C4-2B (cell line): Measurements from ENCODE around the gene ARL15.
"Not testable (repeated sequence)": the region's sequence is repeated elsewhere in the genome, so short reads cannot be mapped to it uniquely, and the experiment has no call there.

ENCODE experiments used
- H3K27ac ChIP-seq: fragments of 450-650 bp; 2 replicates; pipeline ENCODE4 v1.5.1; 2017
- CTCF ChIP-seq: fragments of 450-650 bp; conservative IDR thresholded peaks from 2 replicates; pipeline ENCODE4 v1.5.1; 2017; ENCODE audit warnings: mild to moderate bottlenecking
- ZFX ChIP-seq: fragments of 450-650 bp; IDR thresholded peaks from 2 replicates; pipeline ENCODE4 v1.6.1; 2017

ARL15 gene

GRCh38 chr5:54310433-54311175 is at the start of gene ARL15:
TSS of gene ARL15 (minus strand) at chr5:54310573.
- peak within 1 kb of the TSS; percentile 84 for H3K27ac ChIP-seq
- no peak for TF ChIP-seq ZFX
- no peak for TF ChIP-seq CTCF

- TF ChIP-seq ZFX (no peak), CTCF (no peak)
- H3K27ac ChIP-seq, result no peak overlapping the region
These were observed 49.7 kb upstream of the ARL15 start for GRCh38 chr5:54360089-54360488.

GRCh38 chr5:54357408-54358058 is 47.2 kb upstream of the ARL15 start:
- TF ChIP-seq ZFX (no peak), CTCF (no peak)

GRCh38 chr5:54353933-54354564 is 43.7 kb upstream of the ARL15 start:
- not testable (repeated sequence) for H3K27ac ChIP-seq

More at GRCh38 chr5:54357408-54358058, 47.2 kb upstream of the ARL15 start:
- no peak overlapping the region for H3K27ac ChIP-seq

- not testable (repeated sequence) for H3K27ac ChIP-seq
These were observed 42.2 kb upstream of the ARL15 start for GRCh38 chr5:54352580-54352979.

- no peak overlapping the region for H3K27ac ChIP-seq
- TF ChIP-seq ZFX (no peak), CTCF (no peak)
These were observed 37.0 kb upstream of the ARL15 start for GRCh38 chr5:54347221-54347865.

GRCh38 chr5:54344653-54345052 is 34.3 kb upstream of the ARL15 start:
- TF ChIP-seq ZFX, result no peak
- no peak for TF ChIP-seq CTCF
- H3K27ac ChIP-seq, result no peak overlapping the region

- H3K27ac ChIP-seq, result no peak overlapping the region
- TF ChIP-seq CTCF (no peak), ZFX (no peak)
These were observed 31.6 kb upstream of the ARL15 start for GRCh38 chr5:54341971-54342370.
